ENCODE measurements around the gene KRTAP23-1.

The KRTAP23-1 gene

GRCh38 chr21:30348506-30348905, at the start of gene KRTAP23-1:
Gene KRTAP23-1, minus strand, starts transcription at chr21:30348606. Its CDS starts 0 bp downstream, at chr21:30348606.
- TF ChIP-seq Cebpa-rat (IDR thresholded peaks at IDR 0.05), result no peak
- Histone ChIP-seq H4K20me1 (no peaks in the 10 kb centered on the region), H3K9me3 (replicated peaks in 1 of 11) (peaks cover 9 to 27% (median 19%) of the 10 kb centered on the region in 11 experiments; a peak in 18 of 22 replicates), H3K4me3 (no peak within 1 kb of the TSS), H3K4me2 (no peak within 1 kb of the TSS), H3K9ac (no peak within 1 kb of the TSS), H3K27me3 (no peaks in the 10 kb centered on the region), H3K27ac (no peak within 1 kb of the TSS), H3K4me1 (no peaks in the 10 kb centered on the region), H3K36me3 (no peaks in the 10 kb centered on the region)

- Histone ChIP-seq H3K9ac (no peak within 1 kb of the TSS), H4K20me1 (no peaks in the 10 kb centered on the region), H3K4me3 (no peak within 1 kb of the TSS), H3K4me1 (peaks cover 0 to 18% (median 5%) of the 10 kb centered on the region in 10 experiments; a peak in 7 of 20 replicates), H3K9me3 (replicated peaks in 1 of 11) (peaks cover 1 to 5% (median 4%) of the 10 kb centered on the region in 11 experiments; a peak in 14 of 22 replicates), H3K27ac (no peak within 1 kb of the TSS), H3K36me3 (no peaks in the 10 kb centered on the region), H3K4me2 (no peak within 1 kb of the TSS), H3K27me3 (no peaks in the 10 kb centered on the region)
- TF ChIP-seq Cebpa-rat (IDR thresholded peaks at IDR 0.05), result no peak
Observed at GRCh38 chr21:30395731-30396130, 47.3 kb upstream of the KRTAP23-1 start, which contains the start of gene KRTAP13-1. Gene KRTAP13-1, plus strand, starts transcription at chr21:30396031. Its CDS starts 56 bp downstream, at chr21:30396087.

GRCh38 chr21:30391492-30392025, 43.2 kb upstream of the KRTAP23-1 start:
- Histone ChIP-seq H3K4me3 (no peak overlapping the region), H3K27ac (no peak overlapping the region), H3K36me3 (no peaks in the 10 kb centered on the region), H3K27me3 (no peaks in the 10 kb centered on the region), H3K9me3 (replicated peaks in 1 of 11) (peaks cover 4 to 17% (median 14%) of the 10 kb centered on the region in 11 experiments; a peak in 18 of 22 replicates), H4K20me1 (no peaks in the 10 kb centered on the region), H3K9ac (no peak overlapping the region), H3K4me1 (peaks cover 0 to 19% (median 5%) of the 10 kb centered on the region in 10 experiments; a peak in 7 of 20 replicates), H3K4me2 (peak overlapping the region in 5 of 11 experiments; percentile 12 to 51 (median 39); a peak in 9 of 22 replicates)
- TF ChIP-seq Cebpa-rat (IDR thresholded peaks at IDR 0.05), result no peak

- Histone ChIP-seq H3K27me3 (no peaks in the 10 kb centered on the region), H3K27ac (no peak overlapping the region), H3K4me3 (no peak overlapping the region), H3K36me3 (no peaks in the 10 kb centered on the region), H3K4me1 (no peaks in the 10 kb centered on the region), H3K9ac (no peak overlapping the region), H3K4me2 (no peak overlapping the region), H3K9me3 (replicated peaks in 1 of 11) (no peaks in the 10 kb centered on the region), H4K20me1 (no peaks in the 10 kb centered on the region)
- TF ChIP-seq Cebpa-rat (IDR thresholded peaks at IDR 0.05), result no peak
Observed at GRCh38 chr21:30382201-30382600, 33.8 kb upstream of the KRTAP23-1 start.

- Histone ChIP-seq H3K4me2 (no peak within 1 kb of the TSS), H3K9me3 (replicated peaks in 1 of 11) (no peaks in the 10 kb centered on the region), H3K27me3 (no peaks in the 10 kb centered on the region), H3K9ac (no peak within 1 kb of the TSS), H3K4me1 (no peaks in the 10 kb centered on the region), H3K4me3 (no peak within 1 kb of the TSS), H3K27ac (no peak within 1 kb of the TSS), H3K36me3 (no peaks in the 10 kb centered on the region), H4K20me1 (no peaks in the 10 kb centered on the region)
- TF ChIP-seq Cebpa-rat (IDR thresholded peaks at IDR 0.05), result no peak
Observed at GRCh38 chr21:30372139-30372770, 23.8 kb upstream of the KRTAP23-1 start, which contains the start of gene KRTAP13-2. Gene KRTAP13-2, minus strand, starts transcription at chr21:30372271. Its CDS starts 58 bp downstream, at chr21:30372213.

- H3K4me1 ChIP-seq, result no peaks in the 10 kb centered on the region
- no peak overlapping the region for H3K9ac ChIP-seq
- H4K20me1 ChIP-seq, result no peaks in the 10 kb centered on the region
- H3K27me3 ChIP-seq, result no peaks in the 10 kb centered on the region
- no peak overlapping the region for H3K4me3 ChIP-seq
- no peaks in the 10 kb centered on the region for H3K36me3 ChIP-seq
- no peaks in the 10 kb centered on the region for H3K9me3 ChIP-seq (replicated peaks in 1 of 11)
- no peak overlapping the region for H3K4me2 ChIP-seq
- no peak overlapping the region for H3K27ac ChIP-seq
- no peak for TF ChIP-seq Cebpa-rat (IDR thresholded peaks at IDR 0.05)
Observed at GRCh38 chr21:30355906-30356305, 7.5 kb upstream of the KRTAP23-1 start.

GRCh38 chr21:30354308-30355005, 6.1 kb upstream of the KRTAP23-1 start:
- no peak overlapping the region for H3K4me3 ChIP-seq
- no peaks in the 10 kb centered on the region for H3K27me3 ChIP-seq
- H3K36me3 ChIP-seq, result no peaks in the 10 kb centered on the region
- H3K9ac ChIP-seq, result no peak overlapping the region
- no peaks in the 10 kb centered on the region for H3K4me1 ChIP-seq
- no peak for TF ChIP-seq Cebpa-rat (IDR thresholded peaks at IDR 0.05)
- H3K4me2 ChIP-seq, result no peak overlapping the region
- no peaks in the 10 kb centered on the region for H3K9me3 ChIP-seq (replicated peaks in 1 of 11)
- no peak overlapping the region for H3K27ac ChIP-seq
- no peaks in the 10 kb centered on the region for H4K20me1 ChIP-seq

- Histone ChIP-seq H3K27ac (no peak overlapping the region), H3K9me3 (replicated peaks in 1 of 11) (peaks cover 0 to 4% (median 0%) of the 10 kb centered on the region in 11 experiments; a peak in 3 of 22 replicates), H4K20me1 (no peaks in the 10 kb centered on the region), H3K4me2 (no peak overlapping the region), H3K4me1 (no peaks in the 10 kb centered on the region), H3K9ac (no peak overlapping the region), H3K4me3 (no peak overlapping the region), H3K27me3 (no peaks in the 10 kb centered on the region), H3K36me3 (no peaks in the 10 kb centered on the region)
- TF ChIP-seq Cebpa-rat (IDR thresholded peaks at IDR 0.05), result no peak
Observed at GRCh38 chr21:30351534-30351933, 3.1 kb upstream of the KRTAP23-1 start.

- H3K4me2 ChIP-seq, result no peak overlapping the region
- H4K20me1 ChIP-seq, result no peaks in the 10 kb centered on the region
- H3K9ac ChIP-seq, result no peak overlapping the region
- no peak overlapping the region for H3K27ac ChIP-seq
- H3K4me3 ChIP-seq, result no peak overlapping the region
- H3K27me3 ChIP-seq, result no peaks in the 10 kb centered on the region
- H3K36me3 ChIP-seq, result no peaks in the 10 kb centered on the region
- TF ChIP-seq Cebpa-rat (IDR thresholded peaks at IDR 0.05), result no peak
- peaks cover 9 to 22% (median 16%) of the 10 kb centered on the region in 11 experiments; a peak in 17 of 22 replicates for H3K9me3 ChIP-seq (replicated peaks in 1 of 11)
- H3K4me1 ChIP-seq, result no peaks in the 10 kb centered on the region
Observed at GRCh38 chr21:30349572-30349971, 1.2 kb upstream of the KRTAP23-1 start.
